SU-DHL-6 (cell line): ENCODE results near the gene LDB2.

ENCODE experiments used
- H2AFZ ChIP-seq: fragments of 200-600 bp; sonication (generic); 2 replicates; pipeline ENCODE4 v1.6.1; 2014; ENCODE audit warnings: low read depth, mild to moderate bottlenecking, moderate library complexity, mixed read lengths, antibody characterized with exemption, low read length; ENCODE audit not compliant: severe bottlenecking
- H3F3A ChIP-seq: fragments of 200-600 bp; shearing (Covaris generic); 2 replicates; pipeline ENCODE4 v1.6.0; 2016; ENCODE audit warnings: antibody characterized with exemption, mild to moderate bottlenecking; ENCODE audit not compliant: insufficient read depth
- H3K27ac ChIP-seq: fragments of 200-600 bp; sonication (generic); 2 replicates; pipeline ENCODE4 v1.5.1; 2016; ENCODE audit warnings: low read depth, mild to moderate bottlenecking, low read length, moderate library complexity, mixed read lengths
- H3K27me3 ChIP-seq: fragments of 200-600 bp; sonication (generic), shearing (Covaris generic); 2 replicates; pipeline ENCODE4 v1.6.0; 2014; ENCODE audit warnings: mild to moderate bottlenecking, low read length
- H3K36me3 ChIP-seq: fragments of 200-600 bp; sonication (generic); 2 replicates; pipeline ENCODE4 v1.6.1; 2014; ENCODE audit warnings: mild to moderate bottlenecking, low read length, mixed read lengths
- H3K4me2 ChIP-seq: fragments of 300-600, 200-600 bp; shearing (Covaris generic), sonication (generic); 2 replicates; pipeline ENCODE4 v1.6.0; 2014; ENCODE audit warnings: low read length, low read depth, mild to moderate bottlenecking; ENCODE audit not compliant: poor library complexity, severe bottlenecking
- H3K4me3 ChIP-seq: fragments of 200-600 bp; sonication (generic); 2 replicates; pipeline ENCODE4 v1.5.1; 2014; ENCODE audit warnings: antibody characterized with exemption, low read length, mild to moderate bottlenecking, mixed read lengths; ENCODE audit not compliant: insufficient read depth, poor library complexity, severe bottlenecking
- H3K79me2 ChIP-seq: fragments of 200-600 bp; sonication (generic); 2 replicates; pipeline ENCODE4 v1.6.1; 2014; ENCODE audit warnings: mild to moderate bottlenecking, low read length, moderate library complexity; ENCODE audit not compliant: insufficient read depth
- H3K9ac ChIP-seq: fragments of 200-600 bp; sonication (generic); 2 replicates; pipeline ENCODE4 v1.7.0; 2014; ENCODE audit warnings: mild to moderate bottlenecking, low read length
- H3K9me2 ChIP-seq: fragments of 200-600 bp; sonication (generic); replicated peaks from 2 replicates; pipeline ENCODE4 v1.6.1; 2014; ENCODE audit warnings: low read length; ENCODE audit not compliant: insufficient read depth
- H3K9me3 ChIP-seq: fragments of 200-600 bp; sonication (generic); 2 replicates; pipeline ENCODE4 v1.6.1; 2014; ENCODE audit warnings: low read length, mixed read lengths; ENCODE audit not compliant: insufficient read depth
- H4K20me1 ChIP-seq: fragments of 200-600 bp; sonication (generic); 2 replicates; pipeline ENCODE4 v1.6.1; 2014; ENCODE audit warnings: low read depth, mild to moderate bottlenecking, antibody characterized with exemption, low read length, moderate library complexity, mixed read lengths
- CTCF ChIP-seq: fragments of 200-600 bp; sonication (generic); IDR thresholded peaks from one replicate; pipeline ENCODE4 v1.5.1; 2017; ENCODE audit warnings: antibody characterized with exemption, mild to moderate bottlenecking, low read length, moderate library complexity; ENCODE audit not compliant: insufficient read depth, poor library complexity, severe bottlenecking
- EZH2phosphoT487 ChIP-seq: fragments of 200-600 bp; sonication (generic), shearing (Covaris generic); conservative IDR thresholded peaks from 2 replicates; pipeline ENCODE4 v1.6.1; 2018; ENCODE audit warnings: mild to moderate bottlenecking, antibody characterized with exemption, low read length, moderate library complexity, mixed read lengths

Gene LDB2

DNA sequence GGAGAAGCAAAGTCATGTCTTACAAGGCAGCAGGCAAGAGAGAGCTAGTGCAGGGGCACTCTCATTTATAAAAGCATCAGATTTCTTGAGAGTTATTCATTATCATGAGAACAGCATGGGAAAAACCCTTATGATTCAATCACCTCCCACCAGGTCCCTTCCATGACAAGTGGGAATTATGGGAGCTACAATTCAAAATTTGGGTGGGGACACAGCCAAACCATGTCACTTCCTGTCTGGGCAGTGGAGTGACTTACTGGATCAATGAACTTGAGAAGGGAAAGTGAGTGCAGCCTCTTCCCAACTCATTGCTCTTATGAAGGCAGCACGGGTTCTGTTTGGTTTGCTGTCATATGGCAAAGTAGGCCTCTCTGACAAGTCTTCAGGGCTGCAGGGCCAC is 410.4 kb downstream of the LDB2 start:
- no peak overlapping the region for H3K4me3 ChIP-seq
- H3K27ac ChIP-seq, result no peak overlapping the region
- H2AFZ ChIP-seq, result no peak overlapping the region
- no peak overlapping the region for H3K9ac ChIP-seq
- no peaks in the 10 kb centered on the region for H3K9me2 ChIP-seq
- no peaks in the 10 kb centered on the region for H3K9me3 ChIP-seq
- H3K36me3 ChIP-seq, result no peaks in the 10 kb centered on the region
- H3K27me3 ChIP-seq, result no peaks in the 10 kb centered on the region
- H3F3A ChIP-seq, result no peaks in the 10 kb centered on the region
- no peaks in the 10 kb centered on the region for H3K79me2 ChIP-seq
- H4K20me1 ChIP-seq, result no peaks in the 10 kb centered on the region
- H3K4me2 ChIP-seq, result no peak overlapping the region
- no peak for TF ChIP-seq EZH2phosphoT487
- no peak for TF ChIP-seq CTCF

DNA sequence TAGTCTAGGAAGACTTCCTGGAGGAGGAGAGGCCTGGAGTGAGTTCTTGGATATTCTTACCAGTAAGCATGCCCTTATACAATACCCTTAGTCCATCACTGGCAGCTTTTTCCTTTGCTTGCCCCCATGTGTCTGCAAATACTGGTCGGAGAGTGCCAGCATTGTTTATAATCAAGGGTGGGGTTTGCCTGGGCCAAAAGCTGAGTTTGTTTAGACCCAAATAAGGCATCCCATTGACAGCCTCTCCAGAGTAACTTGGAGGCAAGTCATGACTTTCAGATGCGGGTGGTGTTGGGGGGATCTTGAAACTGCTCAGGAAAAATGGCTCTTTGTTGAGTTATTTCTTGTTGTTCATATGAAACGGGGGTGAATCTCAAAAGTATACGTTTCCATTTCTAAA is 413.7 kb downstream of the LDB2 start:
- Histone ChIP-seq H3K9ac (no peak overlapping the region), H3K27ac (no peak overlapping the region), H3F3A (no peaks in the 10 kb centered on the region), H2AFZ (no peak overlapping the region), H4K20me1 (no peaks in the 10 kb centered on the region), H3K9me2 (no peaks in the 10 kb centered on the region), H3K4me2 (no peak overlapping the region), H3K9me3 (no peaks in the 10 kb centered on the region), H3K79me2 (no peaks in the 10 kb centered on the region), H3K36me3 (no peaks in the 10 kb centered on the region), H3K4me3 (no peak overlapping the region), H3K27me3 (no peaks in the 10 kb centered on the region)
- TF ChIP-seq CTCF, result no peak
- no peak for TF ChIP-seq EZH2phosphoT487

GRCh38 chr4:16483540-16483939 is 414.9 kb downstream of the LDB2 start:
- H3K9me3 ChIP-seq, result no peaks in the 10 kb centered on the region
- H3K4me3 ChIP-seq, result no peak overlapping the region
- H4K20me1 ChIP-seq, result no peaks in the 10 kb centered on the region
- no peaks in the 10 kb centered on the region for H3K36me3 ChIP-seq
- H3K9ac ChIP-seq, result no peak overlapping the region
- TF ChIP-seq CTCF, result no peak
- no peak for TF ChIP-seq EZH2phosphoT487
- no peaks in the 10 kb centered on the region for H3F3A ChIP-seq
- H2AFZ ChIP-seq, result no peak overlapping the region
- H3K4me2 ChIP-seq, result no peak overlapping the region
- H3K27me3 ChIP-seq, result no peaks in the 10 kb centered on the region
- H3K9me2 ChIP-seq, result no peaks in the 10 kb centered on the region
- no peak overlapping the region for H3K27ac ChIP-seq
- no peaks in the 10 kb centered on the region for H3K79me2 ChIP-seq

DNA sequence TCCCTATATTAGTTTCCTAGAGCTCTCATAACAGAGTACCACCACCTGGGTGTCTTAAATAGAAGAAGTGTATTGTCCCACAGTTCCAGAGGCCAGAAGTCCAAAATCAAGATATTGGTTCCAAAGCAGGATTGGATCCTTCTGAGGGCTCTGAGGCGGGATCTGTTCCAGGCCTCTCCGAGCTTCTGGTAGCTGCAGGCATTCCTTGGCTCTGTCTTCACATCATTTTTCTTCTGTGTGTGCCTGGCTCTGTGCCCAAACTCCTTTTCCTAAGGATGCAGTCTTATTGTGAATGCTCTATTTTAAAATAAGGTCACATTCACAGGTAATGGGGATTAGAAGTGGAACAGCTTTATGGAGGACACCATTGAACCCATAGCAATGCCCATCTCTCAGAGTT is 418.4 kb downstream of the LDB2 start:
- Histone ChIP-seq H3K4me2 (no peak overlapping the region), H2AFZ (no peak overlapping the region), H3K79me2 (no peaks in the 10 kb centered on the region), H4K20me1 (no peaks in the 10 kb centered on the region), H3K9me2 (no peaks in the 10 kb centered on the region), H3K9ac (no peak overlapping the region), H3K36me3 (no peaks in the 10 kb centered on the region), H3K9me3 (no peaks in the 10 kb centered on the region), H3K27ac (no peak overlapping the region), H3K27me3 (no peaks in the 10 kb centered on the region), H3K4me3 (no peak overlapping the region), H3F3A (no peaks in the 10 kb centered on the region)
- no peak for TF ChIP-seq CTCF
- TF ChIP-seq EZH2phosphoT487, result no peak
